HG03025 (cell line): Measurements from ENCODE around the gene ULK2.

ENCODE experiments used
- ATAC-seq: cut with Tn5 transposase; IDR thresholded peaks from one replicate; pipeline ENCODE4 v1.9.1; 2021; ENCODE audit warnings: mild to moderate bottlenecking, moderate library complexity; ENCODE audit not compliant: unreplicated experiment, low FRiP score

Gene ULK2

GRCh38 chr17:19750020-19750572 lies 117.6 kb downstream of the ULK2 start:
- ATAC-seq: no peak

- ATAC-seq: no peak
Measured at GRCh38 chr17:19748807-19749193, 118.9 kb downstream of the ULK2 start.

GRCh38 chr17:19747829-19748806 lies 119.6 kb downstream of the ULK2 start, which contains the start of gene ALDH3A1:
TSS of gene ALDH3A1 (minus strand) at chr17:19748298. CDS start at chr17:19745129, 3,169 bp downstream.
- no peak for ATAC-seq

GRCh38 chr17:19747159-19747719 lies 120.5 kb downstream of the ULK2 start:
- no peak for ATAC-seq

- no peak for ATAC-seq
Measured at GRCh38 chr17:19746517-19746916, 121.2 kb downstream of the ULK2 start.

GRCh38 chr17:19744922-19745757 lies 122.6 kb downstream of the ULK2 start:
- ATAC-seq: no peak

GRCh38 chr17:19744492-19744891 lies 123.2 kb downstream of the ULK2 start:
- no peak for ATAC-seq

- no peak for ATAC-seq
Measured at GRCh38 chr17:19743101-19744100, 124.3 kb downstream of the ULK2 start.

GRCh38 chr17:19742495-19742894 lies 125.2 kb downstream of the ULK2 start:
- ATAC-seq: no peak

GRCh38 chr17:19741832-19742457 lies 125.8 kb downstream of the ULK2 start:
- no peak for ATAC-seq

- no peak for ATAC-seq
Measured at GRCh38 chr17:19740933-19741332, 126.8 kb downstream of the ULK2 start.

- ATAC-seq: no peak
Measured at GRCh38 chr17:19739241-19740201, 128.2 kb downstream of the ULK2 start.

- ATAC-seq: no peak
Measured at GRCh38 chr17:19738757-19739156, 129.0 kb downstream of the ULK2 start.

GRCh38 chr17:19738073-19738449 lies 129.7 kb downstream of the ULK2 start:
- no peak for ATAC-seq

- no peak for ATAC-seq
Measured at GRCh38 chr17:19737305-19738072, 130.2 kb downstream of the ULK2 start.

GRCh38 chr17:19736071-19736470 lies 131.7 kb downstream of the ULK2 start:
- no peak for ATAC-seq

- ATAC-seq: no peak
Measured at GRCh38 chr17:19733953-19734526, 133.7 kb downstream of the ULK2 start.
